Left lobe of liver (tissue), 2 donors: ENCODE data around the gene NALCN. TPM values are rescaled to one million over a fixed set of nuclear protein-coding genes. Genes with fewer than 3 reads are reported as not detected.

Experiments used
- ATAC-seq: fragments of 200-7000 bp; cut with Tn5 transposase; one replicate; pipeline ENCODE4 v1.9.1; 2020; ENCODE audit warnings: mild to moderate bottlenecking, moderate library complexity
- DNase-seq: peaks from one replicate; pipeline ENCODE4 v3.0.0-alpha.2; 2020; ENCODE audit warnings: low spot score
- total RNA-seq: library from RNA; stranded (reverse); gene quantifications from one replicate; pipeline ENCODE4 v1.2.1, GENCODE V29; 2021
- donor health status: DM: no; HTN: no; CAD: no; lungs with moderate emphysema.
- donor health status: DM: no; HTN: yes; CAD: no.

NALCN gene
- total RNA-seq, 1 donor from 2014 or later: 0.48 TPM

- DNase-seq: no peak
- ATAC-seq: no peak
Observed at GRCh38 chr13:101291646-101292515, 124.4 kb downstream of the NALCN start.

GRCh38 chr13:101291206-101291605 lies 125.1 kb downstream of the NALCN start:
- no peak for ATAC-seq
- no peak for DNase-seq

GRCh38 chr13:101289764-101290163 lies 126.5 kb downstream of the NALCN start:
- ATAC-seq (no peak), DNase-seq (no peak)

- no peak for DNase-seq
- ATAC-seq: no peak
Observed at GRCh38 chr13:101283782-101284181, 132.5 kb downstream of the NALCN start.

- no peak for ATAC-seq
Observed at GRCh38 chr13:101272886-101273285, 143.4 kb downstream of the NALCN start.

GRCh38 chr13:101271681-101272245 lies 144.5 kb downstream of the NALCN start:
- DNase-seq (no peak), ATAC-seq (no peak)

More at GRCh38 chr13:101272886-101273285, 143.4 kb downstream of the NALCN start:
- no peak for DNase-seq

GRCh38 chr13:101267656-101268055 lies 148.7 kb downstream of the NALCN start:
- DNase-seq: no peak
- no peak for ATAC-seq

- DNase-seq: no peak
- no peak for ATAC-seq
Observed at GRCh38 chr13:101265934-101266333, 150.4 kb downstream of the NALCN start.

GRCh38 chr13:101264931-101265330 lies 151.4 kb downstream of the NALCN start:
- ATAC-seq (no peak), DNase-seq (no peak)

- ATAC-seq (no peak), DNase-seq (no peak)
Observed at GRCh38 chr13:101262306-101262705, 154.0 kb downstream of the NALCN start.

GRCh38 chr13:101258509-101258908 lies 157.8 kb downstream of the NALCN start:
- ATAC-seq (no peak), DNase-seq (no peak)

- no peak for DNase-seq
- ATAC-seq: no peak
Observed at GRCh38 chr13:101258071-101258470, 158.2 kb downstream of the NALCN start.

- ATAC-seq (no peak), DNase-seq (no peak)
Observed at GRCh38 chr13:101248739-101249514, 167.4 kb downstream of the NALCN start.

GRCh38 chr13:101242720-101243119 lies 173.6 kb downstream of the NALCN start:
- ATAC-seq: no peak
- DNase-seq: no peak

GRCh38 chr13:101238555-101238954 lies 177.8 kb downstream of the NALCN start:
- ATAC-seq: no peak

GRCh38 chr13:101231751-101232428 lies 184.4 kb downstream of the NALCN start:
- ATAC-seq (no peak), DNase-seq (no peak)

More at GRCh38 chr13:101238555-101238954, 177.8 kb downstream of the NALCN start:
- no peak for DNase-seq

- ATAC-seq: no peak
- no peak for DNase-seq
Observed at GRCh38 chr13:101230271-101230890, 185.9 kb downstream of the NALCN start.

GRCh38 chr13:101219609-101220265 lies 196.6 kb downstream of the NALCN start:
- no peak for DNase-seq
- no peak for ATAC-seq

GRCh38 chr13:101218484-101218883 lies 197.8 kb downstream of the NALCN start:
- ATAC-seq: no peak
- no peak for DNase-seq

- ATAC-seq: no peak
- no peak for DNase-seq
Observed at GRCh38 chr13:101217086-101217485, 199.2 kb downstream of the NALCN start.
